GM23248 (cell line): ENCODE results near the gene ANKRD27. TPM values are rescaled to one million over a fixed set of nuclear protein-coding genes. Genes with fewer than 3 reads are reported as not detected.
"Not testable (repeated sequence)": the region's sequence is repeated elsewhere in the genome, so short reads cannot be mapped to it uniquely, and the experiment has no call there.

ENCODE experiments used
- DNase-seq: peaks from one replicate; pipeline ENCODE4 v3.0.0-alpha.2; 2015
- H2AFZ ChIP-seq: fragments of 200-600 bp; sonication (generic); 2 replicates; pipeline ENCODE4 v1.6.1; 2016; ENCODE audit warnings: antibody characterized with exemption
- H3F3A ChIP-seq: fragments of 200-600 bp; sonication (generic); 2 replicates; pipeline ENCODE4 v1.6.1; 2016; ENCODE audit warnings: mild to moderate bottlenecking, antibody characterized with exemption, mixed run types; ENCODE audit not compliant: insufficient read depth
- H3K27ac ChIP-seq: fragments of 200-600 bp; sonication (generic); 2 replicates; pipeline ENCODE4 v1.5.1; 2016; ENCODE audit warnings: mild to moderate bottlenecking
- H3K27me3 ChIP-seq: fragments of 200-600 bp; sonication (generic); replicated peaks from 2 replicates; pipeline ENCODE4 v1.6.1; 2016; ENCODE audit warnings: mild to moderate bottlenecking; ENCODE audit not compliant: insufficient read depth
- H3K36me3 ChIP-seq: fragments of 200-600 bp; sonication (generic); 2 replicates; pipeline ENCODE4 v1.6.1; 2016; ENCODE audit warnings: low read depth, mild to moderate bottlenecking
- H3K4me1 ChIP-seq: fragments of 200-600 bp; sonication (generic); 2 replicates; pipeline ENCODE4 v1.6.1; 2016; ENCODE audit warnings: mild to moderate bottlenecking; ENCODE audit not compliant: insufficient read depth
- H3K4me2 ChIP-seq: fragments of 200-600 bp; sonication (generic); one replicate; pipeline ENCODE4 v1.6.1; 2016; ENCODE audit warnings: mild to moderate bottlenecking; ENCODE audit not compliant: unreplicated experiment
- H3K4me3 ChIP-seq: fragments of 200-600 bp; sonication (generic); 2 replicates; pipeline ENCODE4 v1.5.1; 2016; ENCODE audit warnings: mild to moderate bottlenecking
- H3K79me2 ChIP-seq: fragments of 200-600 bp; sonication (generic); 2 replicates; pipeline ENCODE4 v1.6.1; 2016; ENCODE audit warnings: mild to moderate bottlenecking; ENCODE audit not compliant: insufficient read depth
- H3K9ac ChIP-seq: fragments of 200-600 bp; sonication (generic); 2 replicates; pipeline ENCODE4 v1.6.1; 2016; ENCODE audit warnings: mild to moderate bottlenecking
- H3K9me2 ChIP-seq: fragments of 200-600 bp; sonication (generic); 2 replicates; pipeline ENCODE4 v1.6.1; 2016; ENCODE audit warnings: mixed run types, mild to moderate bottlenecking, moderate library complexity; ENCODE audit not compliant: insufficient read depth
- H3K9me3 ChIP-seq: fragments of 200-600 bp; sonication (generic); one replicate; pipeline ENCODE4 v1.6.1; 2017; ENCODE audit warnings: low read depth
- H4K20me1 ChIP-seq: fragments of 200-600 bp; sonication (generic); 2 replicates; pipeline ENCODE4 v1.6.0; 2016; ENCODE audit not compliant: insufficient read depth
- EZH2 ChIP-seq: fragments of 200-600 bp; sonication (generic); IDR thresholded peaks from 2 replicates; pipeline ENCODE4 v1.6.1; 2018; ENCODE audit warnings: antibody characterized with exemption, mild to moderate bottlenecking; ENCODE audit not compliant: insufficient read depth, poor library complexity, severe bottlenecking
- EZH2phosphoT487 ChIP-seq: fragments of 200-600 bp; sonication (generic); IDR thresholded peaks from 2 replicates; pipeline ENCODE4 v1.6.1; 2018; ENCODE audit warnings: antibody characterized with exemption, moderate library complexity, mild to moderate bottlenecking, low read depth; ENCODE audit not compliant: insufficient read depth
- WGBS, 2 experiments: methylation state at CpG; one replicate each; pipeline ENCODE4 v1.1.6; 2015 to 2017; ENCODE audit warnings: low lambda C conversion rate in 2 of 2, low coverage in 1 of 2; ENCODE audit errors: missing lambda C conversion rate in 2 of 2; 5-methylcytosine and 5-hydroxymethylcytosine counted together
- in situ Hi-C: fragments of 300-500 bp; cut with MboI; formaldehyde crosslinking; loops from 2 replicates; pipeline ENCODE4 v1.15.0; 2020
- polyA plus RNA-seq: library from polyadenylated mRNA; unstranded; fragments of >200 nt; fragmentation: Nextera tagmentation; extraction: Ambion mirVana; gene quantifications from 2 replicates; pipeline ENCODE4 v1.2.1, GENCODE V29; 2016
- total RNA-seq: library from RNA; depleted of rRNA; stranded (reverse); fragments of >200 nt; shearing (Covaris generic); gene quantifications from 2 replicates; pipeline ENCODE4 v1.2.3, GENCODE V29; 2014

ANKRD27 gene
- total and polyA plus RNA-seq, 2 experiments from 2014 or later: 17.9 to 27.5 TPM

GRCh38 chr19:32652894-32653598, 21.9 kb downstream of the ANKRD27 start:
- no peak for DNase-seq
- in situ Hi-C loops: no loop called here
- Histone ChIP-seq H3K27ac (no peak overlapping the region), H4K20me1 (no peaks in the 10 kb centered on the region), H3K36me3 (peaks cover 10% of the 10 kb centered on the region; the same call in 1 of the 2 replicates), H3K9me2 (no peaks in the 10 kb centered on the region), H2AFZ (no peak overlapping the region), H3K27me3 (no peaks in the 10 kb centered on the region), H3F3A (no peaks in the 10 kb centered on the region), H3K4me1 (no peaks in the 10 kb centered on the region), H3K4me2 (no peak overlapping the region), H3K9me3 (no peaks in the 10 kb centered on the region), H3K4me3 (no peak overlapping the region), H3K9ac (no peak overlapping the region), H3K79me2 (peaks cover 43% of the 10 kb centered on the region; the same call in 1 of the 2 replicates)
- WGBS, 2 experiments: 89 to 92% methylated on average over 12 of the region's 12 CpGs
- TF ChIP-seq EZH2phosphoT487 (no peak), EZH2 (no peak)

DNA sequence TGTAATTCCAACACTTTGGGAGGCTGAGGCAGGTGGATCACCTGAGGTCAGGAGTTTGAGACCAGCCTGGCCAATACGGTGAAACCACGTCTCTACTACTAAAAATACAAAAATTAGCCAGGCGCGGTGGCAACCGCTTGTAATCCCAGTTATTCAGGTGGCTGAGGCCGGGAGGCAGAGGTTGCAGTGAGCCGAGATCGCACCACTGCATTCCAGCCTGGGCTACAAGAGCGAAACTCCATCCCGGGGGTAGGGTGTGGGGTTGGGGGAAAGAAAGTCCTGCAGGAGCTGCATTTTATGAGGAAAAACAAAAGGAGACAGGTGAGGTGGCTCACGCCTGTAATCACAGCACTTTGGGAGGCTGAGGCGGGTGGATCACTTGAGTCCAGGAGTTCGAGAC, 22.6 kb downstream of the ANKRD27 start:
- H3K4me1 ChIP-seq, H3K27me3 ChIP-seq, H3F3A ChIP-seq, H3K4me2 ChIP-seq, H3K4me3 ChIP-seq, in situ Hi-C loops, H3K27ac ChIP-seq, H3K9me3 ChIP-seq, DNase-seq, H2AFZ ChIP-seq, H4K20me1 ChIP-seq, H3K9me2 ChIP-seq, H3K9ac ChIP-seq: not testable (repeated sequence)
- peaks cover 40% of the 10 kb centered on the region; the same call in 1 of the 2 replicates for H3K79me2 ChIP-seq
- H3K36me3 ChIP-seq: peaks cover 17% of the 10 kb centered on the region; the same call in 1 of the 2 replicates
- WGBS, 2 experiments: 93 to 95% methylated on average over 13 of the region's 13 CpGs

DNA sequence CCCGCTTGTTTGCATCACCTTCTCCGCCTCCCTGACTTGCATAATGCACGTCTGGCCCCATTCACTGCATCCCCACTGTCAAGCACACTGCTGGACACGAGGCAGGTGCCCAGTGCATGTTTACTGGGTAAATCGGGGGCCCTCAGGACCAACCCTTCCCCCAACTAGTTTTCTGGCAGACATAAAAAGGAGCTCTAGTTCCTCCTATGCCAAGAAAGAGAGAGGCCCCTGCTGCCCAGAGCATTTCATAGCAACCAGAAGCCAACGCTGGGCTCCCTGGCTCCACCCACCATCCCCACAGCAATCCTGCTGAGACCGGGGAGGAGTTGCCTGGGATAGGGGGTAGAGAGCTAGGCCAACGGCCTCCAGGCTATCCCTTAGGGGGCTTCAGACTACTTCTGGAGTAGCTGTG, 23.2 kb downstream of the ANKRD27 start:
- Histone ChIP-seq H3K9me3 (no peaks in the 10 kb centered on the region), H4K20me1 (no peaks in the 10 kb centered on the region), H3F3A (no peaks in the 10 kb centered on the region), H2AFZ (no peak overlapping the region), H3K4me1 (no peaks in the 10 kb centered on the region), H3K9ac (no peak overlapping the region), H3K4me3 (no peak overlapping the region), H3K27me3 (no peaks in the 10 kb centered on the region), H3K36me3 (peaks cover 20% of the 10 kb centered on the region; the same call in 1 of the 2 replicates), H3K9me2 (no peaks in the 10 kb centered on the region), H3K4me2 (no peak overlapping the region), H3K27ac (no peak overlapping the region), H3K79me2 (peaks cover 34% of the 10 kb centered on the region; the same call in 1 of the 2 replicates)
- DNase-seq: no peak
- in situ Hi-C loops: no loop called here
- TF ChIP-seq EZH2phosphoT487 (no peak), EZH2 (no peak)
- 89 to 96% methylated on average over 8 of the region's 8 CpGs for WGBS, 2 experiments

GRCh38 chr19:32650671-32651070, 24.3 kb downstream of the ANKRD27 start:
- H3K79me2 ChIP-seq: peaks cover 26% of the 10 kb centered on the region; the same call in 1 of the 2 replicates
- WGBS, 2 experiments: 94 to 95% methylated on average over 5 of the region's 5 CpGs
- no peak overlapping the region for H2AFZ ChIP-seq
- no peak overlapping the region for H3K9ac ChIP-seq
- DNase-seq: no peak
- H4K20me1 ChIP-seq: no peaks in the 10 kb centered on the region
- peaks cover 20% of the 10 kb centered on the region; the same call in 1 of the 2 replicates for H3K36me3 ChIP-seq
- H3K9me2 ChIP-seq: no peaks in the 10 kb centered on the region
- no peaks in the 10 kb centered on the region for H3K4me1 ChIP-seq
- H3K4me2 ChIP-seq: no peak overlapping the region
- in situ Hi-C loops: no loop called here
- H3K4me3 ChIP-seq: no peak overlapping the region
- H3K27ac ChIP-seq: no peak overlapping the region
- H3K9me3 ChIP-seq: no peaks in the 10 kb centered on the region
- no peaks in the 10 kb centered on the region for H3K27me3 ChIP-seq
- TF ChIP-seq EZH2phosphoT487: no peak
- TF ChIP-seq EZH2: no peak
- H3F3A ChIP-seq: no peaks in the 10 kb centered on the region

DNA sequence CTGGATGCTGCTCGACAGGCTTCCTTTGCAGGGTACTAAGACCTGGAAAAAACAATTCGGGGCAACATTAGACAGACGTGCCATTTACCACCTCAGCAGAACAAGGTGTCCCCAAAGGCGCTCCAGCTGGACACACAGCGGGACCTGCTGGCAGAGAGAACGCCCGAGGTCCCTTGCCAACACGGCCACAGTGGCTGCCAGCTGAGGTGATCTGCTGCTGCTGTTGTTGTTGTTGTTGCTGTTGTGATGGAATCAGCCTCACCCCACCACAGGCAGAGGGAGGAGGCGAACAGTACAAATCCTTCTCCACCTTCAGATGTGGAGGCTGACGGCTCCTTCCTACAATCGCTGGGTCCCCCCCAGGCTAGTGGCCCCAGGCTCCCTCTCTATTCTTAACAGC, 25.2 kb downstream of the ANKRD27 start:
- peaks cover 20% of the 10 kb centered on the region; the same call in 1 of the 2 replicates for H3K36me3 ChIP-seq
- H3F3A ChIP-seq: no peaks in the 10 kb centered on the region
- H3K4me1 ChIP-seq: no peaks in the 10 kb centered on the region
- H3K4me3 ChIP-seq: no peak overlapping the region
- no peak for TF ChIP-seq EZH2phosphoT487
- no peak for TF ChIP-seq EZH2
- WGBS, 2 experiments: 95 to 96% methylated on average over 11 of the region's 11 CpGs
- H3K27ac ChIP-seq: no peak overlapping the region
- peaks cover 17% of the 10 kb centered on the region; the same call in 1 of the 2 replicates for H3K79me2 ChIP-seq
- no peak overlapping the region for H3K4me2 ChIP-seq
- H2AFZ ChIP-seq: no peak overlapping the region
- no peak for DNase-seq
- H4K20me1 ChIP-seq: no peaks in the 10 kb centered on the region
- no peaks in the 10 kb centered on the region for H3K27me3 ChIP-seq
- H3K9ac ChIP-seq: no peak overlapping the region
- H3K9me3 ChIP-seq: no peaks in the 10 kb centered on the region
- in situ Hi-C loops: no loop called here
- no peaks in the 10 kb centered on the region for H3K9me2 ChIP-seq
